ENCODE results near the gene NQO1. TPM values are rescaled to one million over a fixed set of nuclear protein-coding genes. Genes with fewer than 3 reads are reported as not detected.
A peak's percentile ranks its signal among the peaks of the same experiment; 100 is the strongest.

The NQO1 gene
- total RNA-seq, 2 donors from 2014 or later: 126 to 141 TPM

DNA sequence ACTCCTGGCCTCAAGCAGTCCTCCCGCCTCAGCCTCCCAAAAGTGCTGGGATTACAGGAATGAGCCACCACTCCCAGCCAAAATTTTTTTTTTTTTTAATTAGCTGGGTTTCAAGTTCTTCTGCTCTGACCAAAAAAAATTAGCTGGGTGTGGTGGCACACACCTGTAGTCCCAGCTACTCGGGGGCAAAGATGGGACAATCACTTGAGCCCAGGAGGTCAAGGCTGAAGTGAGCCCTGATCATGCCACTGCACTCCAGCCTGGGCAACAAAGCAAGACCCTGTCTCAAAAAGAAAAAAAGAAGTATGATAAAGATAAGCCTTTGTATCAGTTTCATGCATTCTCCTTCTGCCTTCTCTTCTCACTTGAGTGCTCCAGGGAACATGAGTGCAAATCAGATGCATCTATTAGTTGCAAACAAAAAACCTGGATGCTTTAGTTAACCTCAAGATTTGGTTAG lies 1.9 kb downstream of the NQO1 start:
- no peaks in the 10 kb centered on the region for H3K9me3 Mint-ChIP-seq
- H3K36me3 ChIP-seq (ENCODE audit: control insufficient read depth, insufficient read depth, low read length): no peaks in the 10 kb centered on the region
- no peak for TF ChIP-seq CTCF (conservative IDR thresholded peaks at IDR 0.05)
- no peaks in the 10 kb centered on the region for H3K27me3 Mint-ChIP-seq (ENCODE audit: insufficient read depth)
- no peak for DNase-seq
- H3K9me3 ChIP-seq (ENCODE audit: control insufficient read depth, low read length): no peaks in the 10 kb centered on the region
- peak overlapping the region; percentile 88 for H3K4me3 ChIP-seq (ENCODE audit: low read length)
- H3K27ac ChIP-seq (ENCODE audit: low read depth, low read length): no peak overlapping the region
- H3K4me3 Mint-ChIP-seq: peak overlapping the region; percentile 79
- peaks cover 24% of the 10 kb centered on the region for H3K36me3 Mint-ChIP-seq (ENCODE audit: low read depth)
- no peak overlapping the region for H3K27ac Mint-ChIP-seq
- WGBS, 2 experiments (ENCODE audit: insufficient coverage in 1 of 2, insufficient read length in 1 of 2): 75 to 97% methylated on average over 2 of the region's 2 CpGs
- H3K4me1 ChIP-seq (ENCODE audit: control insufficient read depth, insufficient read depth, low read length): peaks cover 2% of the 10 kb centered on the region
- no peaks in the 10 kb centered on the region for H3K27me3 ChIP-seq (ENCODE audit: control insufficient read depth, insufficient read depth, low read length, poor library complexity, severe bottlenecking)
- H3K9ac ChIP-seq (ENCODE audit: extremely low read depth, low read length, poor library complexity, severe bottlenecking): no peak overlapping the region
- peaks cover 26% of the 10 kb centered on the region for H3K4me1 Mint-ChIP-seq

GRCh38 chr16:69721441-69721957 lies 4.9 kb downstream of the NQO1 start:
- peaks cover 2% of the 10 kb centered on the region for H3K4me1 ChIP-seq (ENCODE audit: control insufficient read depth, insufficient read depth, low read length)
- H3K9ac ChIP-seq (ENCODE audit: extremely low read depth, low read length, poor library complexity, severe bottlenecking): no peak overlapping the region
- no peak overlapping the region for H3K27ac Mint-ChIP-seq
- no peak for TF ChIP-seq CTCF (conservative IDR thresholded peaks at IDR 0.05)
- no peaks in the 10 kb centered on the region for H3K27me3 Mint-ChIP-seq (ENCODE audit: insufficient read depth)
- no peak overlapping the region for H3K27ac ChIP-seq (ENCODE audit: low read depth, low read length)
- peaks cover 17% of the 10 kb centered on the region for H3K4me1 Mint-ChIP-seq
- no peak overlapping the region for H3K4me3 Mint-ChIP-seq
- peaks cover 46% of the 10 kb centered on the region for H3K36me3 Mint-ChIP-seq (ENCODE audit: low read depth)
- peaks cover 2% of the 10 kb centered on the region for H3K36me3 ChIP-seq (ENCODE audit: control insufficient read depth, insufficient read depth, low read length)
- DNase-seq: no peak
- no peaks in the 10 kb centered on the region for H3K27me3 ChIP-seq (ENCODE audit: control insufficient read depth, insufficient read depth, low read length, poor library complexity, severe bottlenecking)
- H3K4me3 ChIP-seq (ENCODE audit: low read length): no peak overlapping the region
- H3K9me3 Mint-ChIP-seq: no peaks in the 10 kb centered on the region
- no peaks in the 10 kb centered on the region for H3K9me3 ChIP-seq (ENCODE audit: control insufficient read depth, low read length)
- 87 to 98% methylated on average over 5 to 6 of the region's 6 CpGs for WGBS, 2 experiments (ENCODE audit: insufficient coverage in 1 of 2, insufficient read length in 1 of 2)

- H3K36me3 Mint-ChIP-seq (ENCODE audit: low read depth): peaks cover 48% of the 10 kb centered on the region
- peaks cover 2% of the 10 kb centered on the region for H3K4me1 ChIP-seq (ENCODE audit: control insufficient read depth, insufficient read depth, low read length)
- no peaks in the 10 kb centered on the region for H3K27me3 ChIP-seq (ENCODE audit: control insufficient read depth, insufficient read depth, low read length, poor library complexity, severe bottlenecking)
- no peak overlapping the region for H3K27ac Mint-ChIP-seq
- no peak overlapping the region for H3K9ac ChIP-seq (ENCODE audit: extremely low read depth, low read length, poor library complexity, severe bottlenecking)
- H3K36me3 ChIP-seq (ENCODE audit: control insufficient read depth, insufficient read depth, low read length): peaks cover 4% of the 10 kb centered on the region
- H3K27ac ChIP-seq (ENCODE audit: low read depth, low read length): no peak overlapping the region
- H3K4me1 Mint-ChIP-seq: peaks cover 17% of the 10 kb centered on the region
- DNase-seq: no peak
- H3K27me3 Mint-ChIP-seq (ENCODE audit: insufficient read depth): no peaks in the 10 kb centered on the region
- WGBS, 2 experiments (ENCODE audit: insufficient coverage in 1 of 2, insufficient read length in 1 of 2): 94 to 98% methylated on average over 7 to 10 of the region's 10 CpGs
- no peak overlapping the region for H3K4me3 Mint-ChIP-seq
- no peaks in the 10 kb centered on the region for H3K9me3 ChIP-seq (ENCODE audit: control insufficient read depth, low read length)
- TF ChIP-seq CTCF (conservative IDR thresholded peaks at IDR 0.05): no peak
- no peaks in the 10 kb centered on the region for H3K9me3 Mint-ChIP-seq
- H3K4me3 ChIP-seq (ENCODE audit: low read length): no peak overlapping the region
These were observed 5.4 kb downstream of the NQO1 start for GRCh38 chr16:69720822-69721430.
